ENCODE data around the gene POMGNT1.

Gene POMGNT1

GRCh38 chr1:46192171-46192570 lies 6.1 kb downstream of the POMGNT1 start:
- peaks cover 4% of the 10 kb centered on the region; the same call in 1 of the 2 replicates for H3K36me3 ChIP-seq (ENCODE audit: insufficient read depth, low read length)
- no peaks in the 10 kb centered on the region for H3K9me3 ChIP-seq (ENCODE audit: insufficient read depth, low read depth, low read length)
- TF ChIP-seq CTCF (conservative IDR thresholded peaks at IDR 0.05; ENCODE audit: low read length) (no peak), EZH2phosphoT487 (IDR thresholded peaks at IDR 0.05; ENCODE audit: borderline replicate concordance) (no peak)

DNA sequence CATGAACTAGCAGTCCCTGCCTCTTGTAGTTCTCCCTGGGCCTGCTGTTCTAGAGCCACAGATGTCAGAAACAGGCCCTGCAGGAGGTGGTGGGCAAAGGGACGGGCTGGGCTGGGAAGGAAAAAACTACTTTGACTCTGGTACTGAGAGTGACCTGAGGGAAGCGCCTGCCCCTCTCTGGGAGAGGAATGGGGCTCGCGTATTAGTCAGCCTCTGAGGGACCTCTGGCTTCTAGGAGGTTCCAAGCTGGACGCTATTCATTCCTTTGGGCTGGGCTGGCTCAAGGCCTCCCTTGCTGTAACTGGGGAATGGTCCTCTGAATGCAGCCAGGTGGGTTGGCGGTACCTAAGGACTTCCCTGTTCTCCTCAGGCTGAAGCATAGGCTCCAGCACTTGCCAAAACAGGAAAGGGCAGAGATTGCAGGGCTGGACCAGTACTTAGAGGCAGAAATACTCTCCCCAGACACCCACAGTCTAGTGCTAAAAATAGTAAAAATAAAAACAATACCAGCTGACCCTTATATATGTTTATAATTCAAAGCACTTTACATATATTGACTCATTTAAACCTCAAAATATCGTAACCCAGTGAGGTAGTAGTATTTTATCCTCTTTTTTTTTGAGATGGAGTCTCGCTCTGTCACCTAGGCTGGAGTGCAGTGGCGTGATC lies 7.1 kb downstream of the POMGNT1 start:
- H2AFZ ChIP-seq (ENCODE audit: low read length): no peak overlapping the region
- no peak overlapping the region for H3K9ac ChIP-seq (ENCODE audit: low read depth, low read length, poor library complexity, severe bottlenecking)
- no peak overlapping the region for H3K4me2 ChIP-seq (ENCODE audit: low read depth, low read length, poor library complexity, severe bottlenecking)
- no peaks in the 10 kb centered on the region for H3K4me1 ChIP-seq (ENCODE audit: insufficient read depth, low read length, poor library complexity, severe bottlenecking)
- H3K27me3 ChIP-seq (ENCODE audit: insufficient read depth, low read length, poor library complexity, severe bottlenecking): no peaks in the 10 kb centered on the region
- TF ChIP-seq EZH2phosphoT487 (IDR thresholded peaks at IDR 0.05; ENCODE audit: borderline replicate concordance) (no peak), CTCF (conservative IDR thresholded peaks at IDR 0.05; ENCODE audit: low read length) (no peak)
- H4K20me1 ChIP-seq (ENCODE audit: insufficient read depth, low read length, poor library complexity, severe bottlenecking): no peaks in the 10 kb centered on the region
- H3F3A ChIP-seq (ENCODE audit: low read depth): no peaks in the 10 kb centered on the region
- no peaks in the 10 kb centered on the region for H3K79me2 ChIP-seq (ENCODE audit: insufficient read depth, low read length)
- no peak overlapping the region for H3K4me3 ChIP-seq (ENCODE audit: low read length, poor library complexity, severe bottlenecking)
- peaks cover 4% of the 10 kb centered on the region; the same call in 1 of the 2 replicates for H3K36me3 ChIP-seq (ENCODE audit: insufficient read depth, low read length)
- no peaks in the 10 kb centered on the region for H3K9me2 ChIP-seq (replicated peaks; ENCODE audit: low read depth, low read length)
- H3K9me3 ChIP-seq (ENCODE audit: insufficient read depth, low read depth, low read length): no peaks in the 10 kb centered on the region

More at GRCh38 chr1:46192171-46192570, 6.1 kb downstream of the POMGNT1 start:
- Histone ChIP-seq H3K4me3 (ENCODE audit: low read length, poor library complexity, severe bottlenecking) (no peak overlapping the region), H3K9me2 (replicated peaks; ENCODE audit: low read depth, low read length) (no peaks in the 10 kb centered on the region), H3K4me2 (ENCODE audit: low read depth, low read length, poor library complexity, severe bottlenecking) (no peak overlapping the region), H3K27me3 (ENCODE audit: insufficient read depth, low read length, poor library complexity, severe bottlenecking) (no peaks in the 10 kb centered on the region), H3K9ac (ENCODE audit: low read depth, low read length, poor library complexity, severe bottlenecking) (no peak overlapping the region), H3K79me2 (ENCODE audit: insufficient read depth, low read length) (peaks cover 2% of the 10 kb centered on the region; the same call in 1 of the 2 replicates), H2AFZ (ENCODE audit: low read length) (no peak overlapping the region), H4K20me1 (ENCODE audit: insufficient read depth, low read length, poor library complexity, severe bottlenecking) (no peaks in the 10 kb centered on the region), H3K4me1 (ENCODE audit: insufficient read depth, low read length, poor library complexity, severe bottlenecking) (peaks cover 4% of the 10 kb centered on the region), H3F3A (ENCODE audit: low read depth) (no peaks in the 10 kb centered on the region)

GRCh38 chr1:46190539-46190938 lies 7.7 kb downstream of the POMGNT1 start:
- TF ChIP-seq EZH2phosphoT487 (IDR thresholded peaks at IDR 0.05; ENCODE audit: borderline replicate concordance) (no peak), CTCF (conservative IDR thresholded peaks at IDR 0.05; ENCODE audit: low read length) (no peak)
- Histone ChIP-seq H3K9me3 (ENCODE audit: insufficient read depth, low read depth, low read length) (no peaks in the 10 kb centered on the region), H3K27me3 (ENCODE audit: insufficient read depth, low read length, poor library complexity, severe bottlenecking) (no peaks in the 10 kb centered on the region), H3F3A (ENCODE audit: low read depth) (no peaks in the 10 kb centered on the region), H3K79me2 (ENCODE audit: insufficient read depth, low read length) (no peaks in the 10 kb centered on the region), H3K4me3 (ENCODE audit: low read length, poor library complexity, severe bottlenecking) (no peak overlapping the region), H4K20me1 (ENCODE audit: insufficient read depth, low read length, poor library complexity, severe bottlenecking) (no peaks in the 10 kb centered on the region), H3K36me3 (ENCODE audit: insufficient read depth, low read length) (peaks cover 4% of the 10 kb centered on the region; the same call in 1 of the 2 replicates), H2AFZ (ENCODE audit: low read length) (no peak overlapping the region), H3K4me2 (ENCODE audit: low read depth, low read length, poor library complexity, severe bottlenecking) (no peak overlapping the region), H3K9ac (ENCODE audit: low read depth, low read length, poor library complexity, severe bottlenecking) (no peak overlapping the region), H3K9me2 (replicated peaks; ENCODE audit: low read depth, low read length) (no peaks in the 10 kb centered on the region), H3K4me1 (ENCODE audit: insufficient read depth, low read length, poor library complexity, severe bottlenecking) (no peaks in the 10 kb centered on the region)

Measured in Loucy (cell line).